ENCODE data around the gene TMPRSS5. TPM values are rescaled to one million over a fixed set of nuclear protein-coding genes. Genes with fewer than 3 reads are reported as not detected.
"Not testable (repeated sequence)": the region's sequence is repeated elsewhere in the genome, so short reads cannot be mapped to it uniquely, and the experiment has no call there.

The TMPRSS5 gene
- 0.65 TPM for total RNA-seq

DNA sequence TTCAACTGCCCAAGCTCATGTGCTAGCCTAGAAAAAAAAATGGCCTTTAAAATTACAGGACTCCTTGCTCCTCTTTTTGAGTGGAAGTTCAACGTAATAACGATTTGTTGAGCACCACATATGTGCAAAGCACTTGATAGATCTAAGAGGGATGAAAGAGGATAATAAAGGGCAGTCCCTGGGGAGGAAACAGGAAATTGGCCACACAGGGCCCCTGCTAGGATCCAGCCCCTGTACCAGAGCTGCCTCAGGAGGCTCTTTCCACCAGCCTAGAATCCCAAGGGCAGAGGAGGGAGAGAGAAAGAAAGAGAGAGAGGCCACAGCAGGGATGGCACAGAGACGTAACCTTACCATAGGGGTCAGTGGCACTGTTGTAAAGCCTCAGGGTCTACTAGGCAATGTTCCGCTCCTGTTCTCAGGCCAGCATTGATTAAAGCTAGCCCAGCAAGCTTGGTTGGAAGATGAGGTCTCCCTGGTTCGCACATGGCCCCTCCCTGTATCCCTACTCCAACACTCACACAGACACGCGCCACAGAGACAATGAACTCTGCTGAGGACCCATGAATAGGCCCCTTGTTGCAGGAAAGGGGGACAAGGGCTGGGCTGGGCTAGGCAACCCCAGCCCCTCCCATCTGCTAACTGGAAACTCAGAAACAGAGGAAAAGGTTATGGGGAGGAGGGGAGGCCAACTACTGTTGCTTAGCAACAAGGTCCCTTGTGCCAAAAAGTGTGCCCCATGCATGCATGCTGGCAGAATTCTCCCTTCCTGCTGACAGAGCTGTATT is at the start of gene TMPRSS5:
TSS of gene TMPRSS5 (minus strand) at position 438 of the 785 bp plus-strand sequence. CDS start at position 354, 84 bp downstream.
- ATAC-seq: no peak
- no peak for DNase-seq (ENCODE audit: low spot score)

DNA sequence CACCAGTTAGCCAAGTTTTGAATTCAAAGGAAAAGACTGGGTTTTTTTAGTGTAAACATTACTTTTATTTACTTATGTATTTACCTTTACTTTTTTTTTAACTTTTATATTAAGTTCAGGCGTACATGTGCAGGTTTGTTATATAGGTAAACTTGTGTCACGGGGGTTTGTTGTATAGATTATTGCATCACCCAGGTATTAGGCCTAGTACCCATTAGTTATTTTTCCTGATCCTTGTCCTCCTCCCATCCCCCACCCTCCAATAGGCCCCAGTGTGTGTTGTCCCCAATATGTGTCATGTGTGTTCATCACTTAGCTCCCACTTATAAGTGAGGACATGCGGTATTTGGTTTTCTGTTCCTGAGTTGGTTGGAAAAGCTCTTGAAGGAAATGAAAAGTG is 46.8 kb upstream of the TMPRSS5 start:
- no peak for ATAC-seq

DNA sequence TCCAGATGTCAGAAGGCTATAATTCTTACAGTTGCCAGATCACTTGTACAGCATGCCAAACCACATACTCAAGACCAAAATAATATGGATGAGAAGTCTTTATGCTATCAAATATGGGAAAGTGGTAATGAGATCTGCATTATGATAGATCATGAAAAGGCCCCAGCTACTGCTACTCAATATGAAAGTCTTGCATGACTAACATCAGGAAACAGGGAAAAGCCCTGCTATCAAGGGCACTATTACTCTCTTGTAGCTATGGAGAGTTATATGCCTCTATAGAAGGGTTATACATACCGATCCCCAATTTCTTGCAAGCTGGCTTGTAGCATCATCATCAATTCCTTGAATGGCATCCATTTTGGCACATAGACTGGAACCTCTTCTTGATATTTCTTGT is 30.2 kb upstream of the TMPRSS5 start:
- no peak for DNase-seq (ENCODE audit: low spot score)
- ATAC-seq: no peak

More for the DNA sequence above, 46.8 kb upstream of the TMPRSS5 start:
- no peak for DNase-seq (ENCODE audit: low spot score)

DNA sequence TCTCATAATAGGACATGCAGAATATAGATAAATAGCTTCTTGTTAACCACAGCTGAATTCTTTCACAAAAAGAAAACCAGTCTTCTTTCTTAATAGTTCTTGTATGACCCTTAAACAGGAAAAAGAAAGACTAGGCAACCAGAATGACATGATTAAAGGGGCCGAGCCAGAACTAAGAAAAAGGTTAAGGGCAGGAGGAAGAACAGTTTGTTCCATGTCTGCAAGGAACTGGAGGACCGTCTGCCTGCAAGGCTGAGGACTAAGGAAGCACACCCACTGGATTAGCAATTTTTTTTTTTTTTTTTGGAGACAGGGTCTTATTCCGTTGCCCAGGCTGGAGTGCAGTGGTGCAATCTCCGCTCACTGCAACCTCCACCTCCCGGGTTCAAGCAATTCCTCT is 26.0 kb upstream of the TMPRSS5 start:
- DNase-seq (ENCODE audit: low spot score): no peak
- ATAC-seq: no peak

DNA sequence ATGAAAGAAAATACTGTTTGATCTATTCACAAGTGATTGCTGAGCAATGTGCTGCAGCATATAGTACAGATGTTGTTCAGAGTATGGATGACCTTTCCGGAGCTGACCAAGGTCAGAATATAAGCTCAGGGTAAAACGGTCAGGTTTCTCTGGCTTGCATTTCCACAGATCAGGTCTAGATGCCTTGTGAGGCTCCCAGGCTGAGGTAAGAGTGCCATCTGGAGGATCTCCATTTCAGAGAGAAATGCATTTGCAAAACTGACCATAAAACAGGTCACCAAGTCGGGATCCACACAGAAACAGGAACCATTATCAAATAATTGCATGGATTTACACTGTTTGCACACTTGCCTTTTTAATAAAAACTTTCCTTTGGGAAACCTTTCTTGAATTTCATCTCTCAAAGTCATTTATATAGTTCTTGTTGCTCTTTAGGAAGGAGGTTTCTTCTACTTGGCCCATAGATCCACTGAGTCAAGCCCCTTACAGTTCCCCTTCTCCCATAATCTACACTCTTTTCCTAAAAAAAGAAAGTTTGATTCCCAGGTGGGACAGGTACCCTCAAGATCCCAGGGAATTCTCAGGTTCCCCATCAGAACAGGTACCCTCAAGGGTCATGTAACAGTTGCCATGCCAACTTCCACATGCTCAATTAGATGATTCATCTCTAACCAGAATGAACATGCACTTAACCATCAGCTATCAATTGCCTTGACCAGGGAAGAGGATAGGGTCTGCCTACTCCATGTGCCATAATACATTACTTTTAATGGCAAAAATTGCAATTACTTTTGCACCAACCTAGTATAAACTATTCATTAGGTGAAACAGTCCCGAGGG is 25.0 kb upstream of the TMPRSS5 start:
- DNase-seq (ENCODE audit: low spot score) (no peak), ATAC-seq (peak; percentile 84)

DNA sequence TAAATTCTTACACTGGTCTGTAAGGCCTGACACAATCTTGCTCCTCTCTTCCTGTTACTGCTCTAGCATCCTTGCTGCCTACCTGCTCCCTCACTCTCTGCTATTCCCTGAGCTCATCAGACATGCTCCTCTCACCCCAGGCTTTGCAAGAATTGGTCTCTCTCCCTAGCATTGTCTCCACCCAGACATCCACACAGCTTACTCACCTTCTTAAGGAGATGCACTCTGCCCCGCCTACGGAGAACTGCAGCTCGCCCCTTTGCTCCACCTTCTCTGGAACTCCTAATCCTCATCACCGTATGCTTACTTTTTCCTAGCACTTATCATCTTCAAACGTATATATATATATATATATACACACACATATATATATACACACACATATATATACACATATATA is 23.3 kb upstream of the TMPRSS5 start:
- DNase-seq (ENCODE audit: low spot score): no peak
- ATAC-seq: no peak

DNA sequence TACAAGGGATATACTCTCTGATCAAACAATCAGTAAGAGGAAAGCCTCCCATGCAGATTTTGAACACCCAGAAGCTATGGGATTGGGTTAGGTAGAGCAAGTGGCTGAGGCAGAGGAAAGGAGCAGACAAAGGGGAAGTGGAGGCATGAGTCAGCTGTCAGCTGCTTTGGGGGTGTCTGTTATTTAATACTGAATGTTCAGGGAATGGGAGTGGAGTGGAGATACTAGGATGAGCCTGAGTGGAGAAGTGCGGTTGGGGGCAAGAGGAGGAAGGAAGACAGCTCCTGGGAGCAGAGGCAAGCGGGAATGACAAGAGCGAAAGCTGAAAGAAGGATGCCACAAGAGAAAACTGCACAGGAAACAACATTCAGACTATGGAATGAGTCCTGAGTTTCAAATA is 22.7 kb upstream of the TMPRSS5 start:
- no peak for DNase-seq (ENCODE audit: low spot score)
- no peak for ATAC-seq

DNA sequence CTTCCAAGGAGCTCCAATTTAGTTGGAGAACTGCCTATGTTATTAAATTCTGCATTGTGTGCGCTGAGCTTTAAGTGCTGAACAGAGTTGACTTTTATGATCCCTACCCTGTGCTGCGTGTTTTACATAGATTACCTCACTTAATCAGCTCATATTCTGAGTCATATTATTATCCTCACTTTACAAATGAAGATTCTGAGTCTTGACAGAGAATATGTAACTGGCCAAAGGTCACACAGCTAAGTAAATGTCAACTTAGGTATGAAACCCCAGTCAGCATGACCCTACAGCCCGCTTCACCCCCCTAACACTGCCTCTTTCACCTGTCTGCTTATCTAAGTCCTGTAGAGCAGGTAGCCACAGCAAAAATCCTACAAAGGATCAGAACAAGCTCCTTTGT is 19.8 kb upstream of the TMPRSS5 start:
- no peak for ATAC-seq
- DNase-seq (ENCODE audit: low spot score): no peak

DNA sequence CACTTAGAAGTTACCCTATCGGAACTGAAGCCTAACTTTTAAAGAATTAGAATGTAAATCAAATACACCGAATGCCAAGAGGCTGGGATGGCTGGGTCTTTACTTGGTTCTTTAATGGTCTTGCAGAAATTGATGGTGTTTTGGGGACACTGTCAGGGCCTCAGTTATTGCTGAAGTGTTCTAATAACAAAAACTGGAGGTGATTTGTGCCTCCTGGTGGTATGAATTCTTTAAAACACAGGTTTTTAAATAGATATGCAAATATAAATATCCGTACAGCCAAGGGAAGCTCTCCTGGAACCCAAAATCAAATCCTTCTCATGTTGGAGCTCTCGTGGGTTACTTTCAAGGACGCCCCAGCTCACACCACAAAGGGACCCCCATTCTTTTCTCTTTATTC is 19.3 kb upstream of the TMPRSS5 start:
- ATAC-seq: no peak
- no peak for DNase-seq (ENCODE audit: low spot score)

DNA sequence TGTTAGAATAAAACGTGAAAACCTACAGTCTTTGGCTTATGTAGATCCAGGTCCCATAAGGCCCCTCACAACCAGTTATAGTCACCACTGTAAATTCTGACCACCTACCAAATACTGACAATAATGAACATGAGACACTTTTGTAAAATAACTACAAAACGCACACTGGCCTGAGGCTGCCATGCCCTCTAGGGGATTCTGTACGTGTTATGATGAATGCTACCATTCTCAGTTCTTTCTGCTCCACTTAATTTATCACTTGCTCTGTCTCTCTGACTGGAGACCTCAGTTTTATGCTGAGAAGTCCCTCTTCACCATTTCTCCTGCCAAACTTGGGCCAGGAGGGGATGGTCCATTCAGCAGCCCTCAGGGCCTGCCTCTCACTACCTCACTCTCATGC is 18.7 kb upstream of the TMPRSS5 start:
- DNase-seq (ENCODE audit: low spot score) (no peak), ATAC-seq (no peak)

DNA sequence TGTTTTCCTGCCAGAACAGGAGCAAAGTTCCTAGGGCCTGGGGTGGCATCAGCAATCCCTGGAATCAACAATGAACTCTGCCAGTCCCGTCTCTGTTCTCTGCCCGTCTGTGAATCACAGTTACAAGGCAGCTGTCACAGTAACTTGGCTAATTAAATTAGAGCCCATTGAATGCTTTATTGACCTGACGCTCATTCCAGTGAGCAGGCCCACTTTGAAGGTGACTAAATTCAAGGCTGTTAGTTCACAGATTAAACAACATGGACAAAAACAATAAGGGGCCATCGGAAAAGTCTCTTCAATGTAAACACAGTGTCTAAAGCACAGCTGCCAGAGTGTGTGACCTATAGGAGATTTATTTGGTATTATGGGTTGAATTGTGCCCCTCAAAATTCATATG is 17.7 kb upstream of the TMPRSS5 start:
- DNase-seq (ENCODE audit: low spot score) (no peak), ATAC-seq (no peak)

DNA sequence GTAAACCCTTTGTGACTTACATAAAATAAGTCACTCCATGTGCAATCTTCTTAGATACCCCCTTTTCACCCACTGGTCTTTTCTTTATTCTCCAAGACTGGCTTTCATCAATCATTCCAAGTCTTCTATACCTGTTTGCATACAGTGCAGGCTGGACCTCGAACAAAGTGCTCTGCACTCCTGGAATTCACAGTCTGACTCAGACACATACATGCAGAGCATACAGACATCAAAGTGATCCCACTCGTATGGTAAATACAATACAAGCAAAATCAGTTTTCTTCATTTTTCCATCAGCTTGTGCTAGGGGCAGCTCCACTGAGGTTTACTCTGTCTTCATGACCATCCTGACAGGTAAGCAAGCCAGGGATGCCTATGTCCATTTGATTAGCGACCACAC is 16.8 kb upstream of the TMPRSS5 start:
- DNase-seq (ENCODE audit: low spot score) (no peak), ATAC-seq (no peak)

DNA sequence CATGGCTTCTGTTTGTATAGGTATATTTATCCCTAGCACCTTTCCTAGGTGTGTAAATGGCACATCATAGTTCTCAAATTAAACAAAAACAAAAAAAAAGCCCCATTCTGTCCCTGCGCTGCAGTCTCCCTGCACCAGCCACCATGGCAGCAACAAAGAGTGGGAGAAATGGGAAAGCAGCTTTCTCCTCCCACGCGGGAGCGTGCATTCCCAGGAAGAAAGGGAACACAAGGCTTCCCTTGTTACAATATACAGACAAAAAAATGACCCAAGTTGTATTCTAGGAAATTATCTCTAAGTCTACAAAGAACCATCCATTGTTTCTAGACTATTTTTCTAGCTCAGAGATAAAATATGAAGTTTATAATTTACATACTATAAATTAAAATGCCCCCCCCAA is 16.1 kb upstream of the TMPRSS5 start:
- DNase-seq (ENCODE audit: low spot score): no peak
- no peak for ATAC-seq

DNA sequence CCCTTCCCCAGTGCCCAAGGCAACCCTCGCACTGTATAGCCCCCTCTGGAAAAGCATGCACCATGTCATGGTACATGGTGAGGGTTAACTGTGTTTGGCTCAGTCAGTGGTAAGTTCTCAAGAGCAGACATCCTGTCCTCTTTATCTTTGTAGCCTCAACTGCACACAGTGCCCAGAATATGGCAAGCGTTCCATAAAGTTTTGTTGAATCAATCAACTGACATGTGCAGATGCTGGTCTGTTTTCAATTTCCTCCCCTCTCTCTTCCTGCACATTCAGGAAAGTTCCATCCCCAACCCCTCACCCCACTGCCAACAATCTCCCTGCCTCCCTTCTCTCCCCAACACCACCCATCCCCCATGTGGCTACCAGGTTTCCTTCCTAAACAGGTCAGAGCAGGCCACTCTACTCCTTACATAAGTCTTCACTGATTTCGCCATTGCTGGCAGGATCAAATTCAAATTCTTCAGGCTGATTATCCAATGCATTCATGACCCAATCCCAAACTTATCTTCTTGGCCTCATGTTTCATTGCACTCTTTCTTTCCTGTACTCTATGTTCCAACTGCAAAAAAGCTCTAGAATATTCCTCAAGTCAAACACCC is 15.5 kb upstream of the TMPRSS5 start:
- no peak for DNase-seq (ENCODE audit: low spot score)
- ATAC-seq: no peak

DNA sequence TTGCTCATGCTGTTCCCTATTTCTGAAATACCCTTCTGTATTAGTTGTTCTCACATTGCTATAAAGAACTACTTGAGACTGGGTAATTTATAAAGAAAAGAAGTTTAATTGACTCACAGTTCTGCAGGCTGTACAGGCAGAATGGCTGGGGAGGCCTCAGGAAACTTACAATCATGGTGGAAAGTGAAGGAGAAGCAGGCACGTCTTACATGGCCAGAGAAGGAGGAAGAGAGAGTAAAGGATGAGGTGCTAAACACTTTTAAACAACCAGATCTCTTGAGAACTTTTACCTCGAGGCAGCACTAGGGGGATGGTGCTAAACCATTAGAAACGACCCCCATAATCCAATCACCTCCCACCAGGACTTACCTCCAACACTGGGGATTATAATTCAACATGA is 14.4 kb upstream of the TMPRSS5 start:
- ATAC-seq; DNase-seq (ENCODE audit: low spot score): not testable (repeated sequence)

DNA sequence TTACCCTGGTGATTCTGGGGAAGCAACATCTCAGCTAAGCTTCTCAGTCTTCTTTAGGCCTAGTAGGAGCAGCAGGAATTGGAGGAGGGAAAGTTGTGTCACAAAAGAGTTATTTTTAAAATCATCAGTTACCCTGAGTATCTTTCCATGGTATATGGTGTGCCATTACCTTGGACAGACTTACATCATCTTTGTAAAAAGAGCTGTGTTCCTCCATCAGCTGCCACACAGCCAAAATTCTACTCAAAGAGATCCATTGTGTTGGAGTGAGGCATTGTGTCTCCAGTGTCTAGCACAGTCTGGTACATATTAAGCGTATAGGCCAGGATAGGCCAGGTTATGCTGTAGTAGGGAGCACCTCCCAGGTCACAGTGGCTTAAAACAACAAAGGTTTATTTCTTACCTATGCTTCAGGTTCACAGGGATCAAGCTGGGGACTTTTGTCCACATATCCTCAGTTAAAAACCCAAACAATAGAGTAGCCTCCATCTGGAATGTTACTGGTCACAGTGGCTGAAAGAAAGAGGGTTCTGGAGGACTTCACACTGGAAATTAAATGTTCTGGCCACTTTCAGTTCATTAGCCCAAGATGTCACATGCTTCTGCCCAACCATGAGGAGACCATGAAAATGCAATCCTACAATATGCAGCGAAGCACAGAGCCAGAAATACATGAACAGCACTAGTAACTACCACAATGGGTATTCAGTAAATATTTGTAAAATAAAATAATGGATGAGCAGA is 9.9 kb upstream of the TMPRSS5 start:
- ATAC-seq (no peak), DNase-seq (ENCODE audit: low spot score) (no peak)

DNA sequence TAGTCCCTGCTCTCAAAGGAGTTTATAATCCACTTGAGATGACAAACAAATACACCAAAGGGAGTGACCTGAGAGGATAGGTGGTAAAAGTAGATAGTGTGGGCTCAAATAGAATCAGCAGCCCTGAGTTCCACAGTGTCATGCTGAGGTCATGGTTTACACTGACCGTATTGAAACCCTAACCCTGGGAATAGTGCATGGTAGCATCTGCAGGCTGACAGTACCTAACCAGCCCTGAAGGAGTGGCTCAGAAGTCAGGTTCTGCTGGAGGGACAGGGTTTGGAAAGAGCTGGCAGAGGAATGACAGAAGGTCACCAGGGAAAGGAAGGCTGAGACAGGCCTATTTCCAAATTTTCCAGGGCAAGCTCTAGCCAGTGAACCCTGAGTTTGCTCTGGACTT is 9.2 kb upstream of the TMPRSS5 start:
- ATAC-seq (no peak), DNase-seq (ENCODE audit: low spot score) (no peak)

DNA sequence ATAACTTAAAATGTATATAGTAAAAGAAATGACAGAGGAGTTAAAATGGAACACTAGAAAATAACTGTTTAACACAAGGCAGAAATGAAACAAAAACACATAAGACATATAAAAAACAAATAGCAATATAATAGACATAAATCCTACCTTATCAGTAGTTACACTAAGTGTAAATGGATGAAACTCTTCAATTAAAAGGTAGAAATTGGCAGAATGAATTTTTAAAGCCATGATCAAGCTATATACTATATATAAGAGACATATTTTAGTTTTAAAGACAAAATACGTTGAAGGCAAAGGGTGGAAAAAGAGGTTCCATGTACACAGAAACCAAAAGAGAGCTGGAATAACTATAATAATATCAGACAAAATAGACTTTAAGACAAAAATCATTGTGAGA is 4.9 kb upstream of the TMPRSS5 start:
- DNase-seq (ENCODE audit: low spot score) (no peak), ATAC-seq (no peak)

DNA sequence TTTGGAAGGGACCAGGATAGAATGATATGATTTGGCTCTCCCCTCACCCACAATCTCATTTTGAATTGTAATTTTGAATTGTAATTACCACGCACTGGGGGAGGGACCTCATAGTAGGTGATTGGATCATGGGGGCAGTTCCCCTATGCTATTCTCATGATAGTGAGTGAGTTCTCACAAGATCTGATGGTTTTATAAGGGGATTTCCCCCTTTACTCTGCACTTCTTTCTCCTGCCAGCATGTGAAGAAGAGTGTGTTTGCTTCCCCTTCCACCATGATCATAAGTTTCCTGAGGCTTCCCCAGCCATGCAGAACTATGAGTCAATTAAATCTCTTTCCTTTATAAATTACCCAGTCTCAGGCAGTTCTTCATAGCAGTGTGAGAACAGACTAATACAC is 2.6 kb downstream of the TMPRSS5 start:
- not testable (repeated sequence) for DNase-seq (ENCODE audit: low spot score); ATAC-seq

DNA sequence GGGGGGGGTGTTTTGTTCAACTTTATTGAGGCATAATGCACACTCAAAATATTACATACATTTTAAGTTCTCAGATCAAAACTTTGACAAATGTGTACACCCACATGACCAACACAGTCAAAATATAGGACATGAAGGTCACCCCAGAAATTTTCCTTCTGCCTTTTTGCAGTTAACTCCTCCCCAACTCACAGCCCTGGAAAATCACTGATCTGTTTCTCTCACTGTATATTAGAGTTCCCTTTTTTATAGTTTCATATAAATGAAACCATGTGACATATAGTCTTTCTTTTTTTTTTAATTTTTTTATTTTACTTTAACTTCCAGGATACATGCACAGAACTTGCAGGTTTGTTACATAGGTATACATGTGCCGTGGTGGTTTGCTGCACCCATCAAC is 4.6 kb downstream of the TMPRSS5 start:
- ATAC-seq (no peak), DNase-seq (ENCODE audit: low spot score) (no peak)

DNA sequence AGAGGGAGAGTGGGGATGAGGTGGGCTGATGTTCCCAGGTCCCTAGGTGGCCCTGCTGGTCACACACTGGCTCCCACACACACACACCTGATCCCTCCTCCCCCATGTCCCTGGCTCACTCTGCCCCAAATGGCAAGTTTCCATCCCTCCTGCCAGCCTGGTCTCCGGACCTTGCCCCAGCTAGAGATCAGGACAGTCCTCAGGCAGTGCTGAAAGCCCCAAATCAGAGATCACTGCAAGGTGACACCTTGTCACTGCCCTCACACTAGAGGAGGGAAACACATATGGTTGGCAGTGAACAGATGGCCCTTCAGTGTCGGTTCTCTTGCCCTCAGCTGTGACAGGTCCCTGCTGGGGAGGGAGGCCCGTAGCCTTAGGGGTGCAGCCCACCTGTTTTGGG is 7.6 kb downstream of the TMPRSS5 start:
- ATAC-seq: peak; percentile 97
- DNase-seq (ENCODE audit: low spot score): peak; percentile 85
